T47D (cell line): ENCODE data around the gene FBLIM1.

Experiments
- DNase-seq, 2 experiments: peaks; one replicate each; pipeline versions ENCODE4 v3.0.0 to v3.0.0-alpha.2; 2011 to 2012; ENCODE audit warnings: low read depth in 1 of 2, low spot score in 1 of 2
- JUND ChIP-seq: IDR thresholded peaks from 2 replicates; pipeline ENCODE4 v1.6.1; 2012; ENCODE audit warnings: low read depth
- in situ Hi-C: cut with HindIII; loops from 2 replicates; pipeline ENCODE4 v1.10.0; 2016; ENCODE audit warnings: low sequenced_read_pairs, low pct_unique_long_range_greater_than_20kb

The FBLIM1 gene

DNA sequence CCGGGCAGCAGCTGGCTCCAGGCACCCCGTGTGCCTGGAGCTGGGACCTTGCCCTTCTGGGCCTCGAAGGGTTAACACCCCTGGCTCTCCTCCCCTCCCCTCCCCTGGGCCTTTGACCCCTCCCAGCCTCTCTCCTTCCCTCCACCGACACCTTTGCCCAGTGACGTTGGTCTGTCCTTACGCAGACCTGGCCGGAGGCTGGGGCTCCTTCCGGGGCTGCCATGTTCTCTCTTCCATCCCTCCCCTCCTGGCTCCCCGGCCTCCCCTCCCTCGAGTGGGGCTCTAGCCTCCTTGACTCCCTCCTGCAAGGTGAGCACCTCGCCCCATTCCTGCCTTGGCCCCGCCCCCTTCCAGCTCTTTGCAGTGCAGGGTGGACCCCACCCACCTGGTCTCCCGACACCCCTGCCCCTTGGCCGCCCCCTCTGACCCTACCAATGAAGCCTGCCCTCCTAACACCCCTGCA lies 16.2 kb upstream of the FBLIM1 start, which contains the start of gene TMEM82:
Gene TMEM82 (plus strand): TSS at position 161 of the 463 bp plus-strand sequence. CDS start 61 bp downstream, at position 222.
- no peak for DNase-seq
- no peak for TF ChIP-seq JUND
- in situ Hi-C loops = no loop called here

GRCh38 chr1:15744122-15744679 lies 14.4 kb upstream of the FBLIM1 start:
- TF ChIP-seq JUND = no peak
- in situ Hi-C loops = no loop called here

GRCh38 chr1:15747378-15747777 lies 11.2 kb upstream of the FBLIM1 start:
- in situ Hi-C loops = no loop called here
- no peak for TF ChIP-seq JUND
- no peak for DNase-seq

More at GRCh38 chr1:15744122-15744679, 14.4 kb upstream of the FBLIM1 start:
- DNase-seq = no peak

- no peak for DNase-seq
- in situ Hi-C loops = no loop called here
- no peak for TF ChIP-seq JUND
Observed at GRCh38 chr1:15748264-15748663, 10.3 kb upstream of the FBLIM1 start.

- no peak for DNase-seq
- TF ChIP-seq JUND = no peak
- in situ Hi-C loops = no loop called here
Observed at GRCh38 chr1:15748690-15749398, 9.8 kb upstream of the FBLIM1 start.

GRCh38 chr1:15749399-15750291 lies 8.9 kb upstream of the FBLIM1 start:
- no peak for TF ChIP-seq JUND
- in situ Hi-C loops = no loop called here
- no peak for DNase-seq

GRCh38 chr1:15750924-15751323 lies 7.7 kb upstream of the FBLIM1 start:
- TF ChIP-seq JUND = no peak
- DNase-seq = no peak
- in situ Hi-C loops = no loop called here

DNA sequence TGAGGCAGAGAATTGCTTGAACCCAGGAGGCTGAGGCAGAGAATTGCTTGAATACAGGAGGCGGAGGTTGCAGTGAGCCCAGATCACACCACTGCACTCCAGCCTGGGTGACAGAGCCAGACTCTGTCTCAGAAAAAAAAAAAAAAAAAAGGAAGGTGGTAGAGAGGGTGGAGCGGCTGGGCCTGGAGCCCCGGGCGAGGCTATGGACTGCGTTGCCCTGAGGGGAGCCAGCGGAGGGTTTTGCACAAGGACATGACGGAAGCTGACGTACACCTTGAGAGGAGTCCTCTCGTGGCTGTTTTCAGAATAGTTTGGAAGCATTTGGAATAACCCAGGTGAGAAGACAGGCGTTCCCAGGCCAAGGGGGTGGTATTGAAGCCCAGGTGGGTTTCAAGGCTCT lies 6.9 kb upstream of the FBLIM1 start:
- in situ Hi-C loops = no loop called here

DNA sequence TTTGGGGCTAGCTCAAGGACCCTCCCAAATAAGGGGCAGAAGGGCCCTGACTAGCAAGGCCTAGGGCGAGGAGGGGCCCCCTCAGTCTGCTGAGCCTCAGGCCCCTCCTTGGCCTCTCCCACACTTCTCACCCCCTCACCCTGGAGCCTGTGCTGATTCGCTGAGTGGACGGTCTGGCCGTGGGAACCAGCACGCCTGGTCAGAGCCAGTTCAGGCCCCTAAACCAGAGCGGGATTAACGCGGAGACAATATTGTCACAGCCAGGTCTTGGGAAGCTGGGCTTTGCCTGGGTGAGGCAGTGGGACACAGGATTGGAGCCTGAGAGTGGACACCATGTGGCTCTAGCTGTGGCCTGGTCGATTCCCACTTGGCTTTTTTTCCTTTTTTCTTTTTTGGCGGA lies 4.8 kb upstream of the FBLIM1 start:
- no peak for TF ChIP-seq JUND
- no peak for DNase-seq

More for the DNA sequence above, 6.9 kb upstream of the FBLIM1 start:
- TF ChIP-seq JUND = no peak
- DNase-seq = no peak

GRCh38 chr1:15755021-15755645 lies 3.5 kb upstream of the FBLIM1 start:
- in situ Hi-C loops = no loop called here
- no peak for TF ChIP-seq JUND
- no peak for DNase-seq

More for the DNA sequence above, 4.8 kb upstream of the FBLIM1 start:
- in situ Hi-C loops = no loop called here

- no peak for TF ChIP-seq JUND
- DNase-seq = no peak
- in situ Hi-C loops = no loop called here
Observed at GRCh38 chr1:15755646-15756040, 3.0 kb upstream of the FBLIM1 start.
